CD4-positive, alpha-beta T cell treated with Interleukin-12 subunit alpha and Interleukin-12 subunit beta, for 1 hour (primary cell): ENCODE data around the gene FBRSL1.
A peak's percentile ranks its signal among the peaks of the same experiment; 100 is the strongest.
"Not testable (repeated sequence)": the region's sequence is repeated elsewhere in the genome, so short reads cannot be mapped to it uniquely, and the experiment has no call there.

ENCODE experiments used
- DNase-seq: peaks from one replicate; pipeline ENCODE4 v3.0.0-alpha.2; 2020

The FBRSL1 gene

GRCh38 chr12:132489602-132490266 is at the start of gene FBRSL1:
FBRSL1 (plus strand) TSS chr12:132490151.
- DNase-seq = peak; percentile 94

GRCh38 chr12:132440420-132440819 is 49.5 kb upstream of the FBRSL1 start:
- not testable (repeated sequence) for DNase-seq

DNA sequence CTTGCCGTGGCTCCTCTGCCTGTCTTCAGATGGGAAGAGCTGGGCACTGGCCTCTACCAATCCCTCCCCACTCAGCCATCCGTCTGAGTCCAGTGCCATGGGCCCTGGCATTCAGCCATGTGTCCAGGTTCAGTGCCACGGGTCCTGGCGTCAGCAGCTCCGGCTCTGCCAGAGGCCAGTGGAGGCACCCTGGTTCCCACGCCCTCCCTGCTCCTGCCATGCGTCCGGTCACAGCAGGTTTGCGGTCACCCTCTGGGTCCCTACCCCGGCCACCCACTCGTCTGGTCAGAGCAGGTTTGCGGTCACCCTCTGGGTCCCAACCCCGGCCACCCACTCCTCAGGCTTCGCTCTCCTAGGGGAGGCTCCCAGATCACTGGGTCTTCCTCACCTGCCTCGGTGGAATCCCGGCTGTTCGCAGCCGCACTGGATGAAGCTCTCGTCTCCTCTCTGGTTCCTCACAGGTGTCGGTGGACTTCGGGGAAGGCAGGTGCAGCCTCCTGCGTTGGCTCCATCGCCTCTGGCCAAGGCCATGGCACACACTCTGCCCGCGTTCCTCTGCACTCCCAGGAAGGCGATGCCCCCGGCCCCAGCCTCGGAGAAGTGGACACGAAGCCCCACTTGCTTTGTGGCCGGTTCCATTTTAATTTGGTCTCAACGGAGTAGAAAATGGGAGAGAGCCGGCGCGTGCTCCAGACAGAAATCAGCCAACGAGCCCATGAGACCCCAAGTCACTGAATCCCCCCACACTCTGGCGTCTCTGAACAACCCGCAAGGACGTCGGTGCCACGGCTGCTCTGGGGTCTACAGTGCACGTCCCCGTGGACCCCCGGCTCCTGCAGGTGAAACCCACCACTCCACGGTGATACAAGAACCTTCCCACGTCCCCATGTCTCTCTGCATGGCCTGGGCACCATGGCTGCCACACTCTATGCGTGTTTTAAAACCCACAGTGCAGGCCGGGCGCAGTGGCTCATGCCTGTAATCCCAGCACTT is 47.8 kb upstream of the FBRSL1 start:
- no peak for DNase-seq

DNA sequence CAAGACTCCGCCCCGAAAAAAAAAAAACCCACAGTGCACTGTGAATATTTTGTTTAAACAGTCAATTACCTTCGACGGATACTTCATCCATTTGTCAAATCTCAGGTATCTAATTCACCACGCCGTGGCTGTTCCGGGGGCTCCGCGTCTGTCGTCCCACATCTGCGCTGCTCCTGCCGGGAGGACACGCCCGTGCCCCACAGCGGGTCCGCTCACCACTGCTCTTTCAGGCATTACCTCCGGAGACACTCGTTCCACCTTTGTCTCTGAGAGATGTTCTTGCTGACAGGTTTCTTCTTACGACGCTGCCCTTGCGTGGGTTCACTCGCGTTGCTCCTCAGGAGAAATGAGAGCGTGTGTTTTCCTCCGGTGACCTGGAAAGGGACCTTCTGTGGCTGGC is 46.9 kb upstream of the FBRSL1 start:
- DNase-seq = no peak

- no peak for DNase-seq
Measured at GRCh38 chr12:132444283-132444682, 45.7 kb upstream of the FBRSL1 start.

DNA sequence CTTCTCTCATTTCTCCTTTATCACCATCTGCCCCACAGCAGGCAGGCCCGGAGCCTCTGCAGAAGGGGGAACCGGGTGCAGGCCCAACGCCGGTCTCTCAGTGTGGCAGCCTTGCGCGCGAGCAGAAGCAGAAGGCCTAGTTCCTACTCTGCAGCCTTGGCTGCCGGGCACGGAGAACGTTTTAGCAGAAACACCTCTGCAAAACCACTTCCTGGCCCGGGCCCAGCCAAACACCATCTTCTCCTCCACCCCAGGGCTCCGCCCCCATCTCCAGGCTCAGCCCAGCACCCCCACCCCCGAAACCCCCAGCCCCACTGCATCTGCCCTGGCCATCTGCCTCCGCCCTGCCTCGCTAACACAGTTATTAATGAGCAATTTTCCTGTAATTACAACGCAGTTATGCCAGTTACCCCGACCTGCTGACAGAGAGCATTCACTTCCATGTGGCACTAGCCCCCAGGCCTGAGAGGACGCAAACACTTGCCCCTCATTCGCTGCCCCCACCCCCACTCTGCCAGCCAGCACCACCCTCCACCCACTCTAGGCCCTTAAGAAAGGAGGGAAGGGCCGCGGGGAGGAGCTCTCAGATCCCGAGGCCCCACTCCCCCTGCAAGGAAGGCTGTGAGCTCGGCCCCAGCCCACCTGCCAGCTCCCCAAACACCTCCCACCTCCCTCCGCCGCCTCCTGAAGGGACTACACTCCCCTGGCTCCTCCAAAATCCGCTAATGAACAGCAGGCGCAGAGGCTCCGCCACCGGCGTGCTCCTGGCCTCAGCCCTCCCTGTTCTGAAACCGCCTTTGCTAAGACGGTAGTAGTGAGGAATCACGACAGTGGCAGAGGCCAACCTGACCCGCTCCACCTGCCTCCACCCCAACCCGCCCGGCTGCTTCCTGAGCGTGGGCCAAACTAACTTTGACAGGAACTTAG is 44.7 kb upstream of the FBRSL1 start:
- DNase-seq = peak; percentile 85

DNA sequence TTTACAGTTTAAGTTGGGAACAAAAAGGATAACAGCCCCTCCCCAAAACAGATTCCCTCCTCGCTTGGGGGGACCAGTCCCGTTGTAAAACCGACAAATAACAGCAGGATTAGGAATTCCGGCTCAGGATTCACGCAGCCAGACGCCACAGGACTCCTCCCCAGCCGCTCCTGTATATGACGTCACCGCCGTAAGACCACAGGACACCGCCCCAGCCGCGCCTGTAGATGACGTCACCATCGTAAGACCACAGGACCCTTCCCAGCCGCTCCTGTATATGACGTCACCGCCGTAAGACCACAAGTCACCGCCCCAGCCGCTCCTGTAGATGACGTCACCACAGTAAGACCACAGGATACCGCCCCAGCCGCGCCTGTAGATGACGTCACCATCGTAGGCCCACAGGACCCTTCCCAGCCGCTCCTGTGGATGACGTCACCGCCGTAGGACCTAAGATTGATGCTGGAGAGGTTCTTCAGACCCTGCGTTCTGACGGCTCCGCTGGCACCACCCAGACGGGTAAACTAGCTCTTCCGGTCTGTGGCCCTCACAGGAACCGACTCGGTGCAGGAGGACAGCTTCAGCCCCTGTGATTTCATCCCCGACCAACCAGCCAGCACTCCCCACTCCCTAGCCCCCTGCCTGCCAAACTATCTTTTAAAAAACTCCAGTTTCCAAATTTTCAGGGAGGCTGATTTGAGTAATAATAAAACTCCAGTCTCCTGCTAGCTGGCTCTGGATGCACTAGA is 43.9 kb upstream of the FBRSL1 start:
- peak; percentile 82 for DNase-seq

DNA sequence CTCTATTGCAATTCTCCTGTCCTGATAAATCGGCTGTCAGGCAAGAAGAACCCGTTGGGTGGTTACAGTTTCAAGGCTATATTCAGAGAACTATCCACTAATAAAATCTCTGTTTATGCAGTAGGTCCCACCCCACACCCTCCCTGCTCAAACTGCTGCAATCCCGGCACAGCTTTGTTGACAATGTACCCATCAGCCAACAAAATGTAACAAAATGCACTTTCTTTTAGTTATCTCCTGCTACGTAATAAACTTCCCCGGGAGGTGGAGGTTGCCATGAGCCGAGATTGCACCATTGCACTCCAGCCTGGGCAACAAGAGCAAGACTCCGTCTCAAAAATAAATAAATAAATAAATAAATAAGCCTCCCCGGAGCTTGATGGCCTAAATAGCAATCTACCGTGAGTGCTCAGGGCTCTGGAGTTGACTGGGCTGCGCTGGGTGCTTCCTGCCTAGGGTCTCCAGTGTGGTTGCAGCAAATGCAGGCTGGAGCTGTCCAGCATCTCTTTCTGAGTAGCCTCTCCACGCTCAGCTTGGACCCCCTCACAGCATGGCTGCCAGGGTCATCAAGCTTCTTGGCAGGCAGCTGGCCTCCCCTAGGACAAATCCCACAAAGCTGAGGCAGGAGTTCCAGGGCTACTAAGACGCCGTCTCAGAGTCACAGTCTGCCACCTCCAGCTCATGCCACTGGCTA is 43.2 kb upstream of the FBRSL1 start:
- no peak for DNase-seq

- DNase-seq = no peak
Measured at GRCh38 chr12:132447327-132447720, 42.6 kb upstream of the FBRSL1 start.

GRCh38 chr12:132447731-132448462 is 42.1 kb upstream of the FBRSL1 start:
- DNase-seq = no peak

GRCh38 chr12:132448463-132448820 is 41.5 kb upstream of the FBRSL1 start:
- DNase-seq = no peak

GRCh38 chr12:132449565-132450417 is 40.2 kb upstream of the FBRSL1 start:
- DNase-seq = peak; percentile 32

DNA sequence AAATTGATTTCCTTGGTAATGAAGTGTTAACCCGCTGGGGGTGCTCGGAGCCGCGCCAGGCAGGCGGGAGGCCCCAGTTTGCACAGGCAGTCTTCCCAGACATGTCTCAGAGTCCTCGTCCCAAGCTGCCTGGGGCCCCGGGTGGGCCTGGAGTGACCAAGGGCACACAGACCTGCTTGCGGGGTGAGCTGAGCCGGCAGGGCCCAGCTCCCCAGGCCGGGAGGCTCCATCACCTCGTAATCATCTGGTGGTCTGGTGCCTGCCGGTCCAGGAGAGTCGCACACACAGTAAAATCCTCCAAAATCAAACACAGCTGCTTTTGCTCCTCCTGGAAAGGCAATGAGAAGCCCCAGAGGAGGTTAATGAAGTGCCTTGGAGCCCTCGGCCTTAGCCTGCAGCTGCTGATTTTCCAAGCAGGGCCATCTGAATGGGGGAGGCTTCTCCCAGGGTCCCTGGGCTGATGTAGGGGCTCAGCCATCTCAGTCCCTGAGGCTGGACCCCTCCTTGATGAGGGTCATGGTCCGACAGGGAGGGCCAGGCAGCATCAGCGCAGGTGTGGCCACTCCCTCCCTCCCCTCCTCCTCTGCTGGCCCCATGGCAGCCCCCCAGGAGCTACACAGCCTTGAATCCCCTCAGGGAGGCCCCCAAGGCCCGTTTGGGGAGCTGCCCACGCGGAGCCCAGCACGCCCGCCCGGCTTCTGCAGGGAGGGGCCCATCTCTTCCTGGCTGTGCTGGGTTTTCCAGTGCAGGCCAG is 39.4 kb upstream of the FBRSL1 start:
- no peak for DNase-seq

- DNase-seq = no peak
Measured at GRCh38 chr12:132451172-132451835, 38.6 kb upstream of the FBRSL1 start.

- DNase-seq = no peak
Measured at GRCh38 chr12:132451836-132452195, 38.1 kb upstream of the FBRSL1 start.

DNA sequence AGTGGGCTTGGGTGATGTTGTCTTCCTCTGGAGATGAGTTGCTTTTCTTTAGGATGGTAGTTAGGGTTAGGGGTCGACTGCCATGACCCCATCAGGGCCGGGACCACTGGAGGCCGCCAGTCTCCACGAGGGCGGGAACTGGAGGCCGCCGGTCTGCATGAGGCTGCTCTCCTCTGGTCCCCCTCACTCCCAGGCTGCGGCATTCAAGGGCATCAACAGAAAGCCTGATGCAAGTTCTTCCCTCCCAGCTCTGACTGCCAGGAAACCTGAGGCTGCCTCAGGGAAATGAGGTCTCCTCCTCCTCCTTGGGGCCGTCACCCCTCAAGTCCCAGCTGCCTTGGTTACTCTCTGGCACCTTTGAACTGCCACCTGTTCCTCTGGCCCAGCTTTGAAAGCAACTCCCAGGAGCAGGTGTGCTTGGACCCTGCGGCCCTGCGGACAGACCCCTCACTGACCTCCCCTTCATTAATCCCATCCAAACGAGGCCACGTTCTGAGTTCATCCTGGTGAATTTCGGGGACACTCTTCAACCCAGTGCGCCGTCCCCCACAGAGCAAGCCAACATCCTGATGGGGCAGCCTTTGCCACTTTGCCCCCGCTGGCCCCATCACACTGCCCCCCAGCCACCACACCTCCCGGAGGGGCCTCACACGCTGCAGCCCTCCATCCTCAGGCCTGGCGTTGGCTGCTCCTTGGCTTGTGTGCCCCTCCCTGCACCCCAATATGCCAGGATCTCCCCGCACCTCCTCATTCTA is 37.2 kb upstream of the FBRSL1 start:
- DNase-seq = no peak

- no peak for DNase-seq
Measured at GRCh38 chr12:132453361-132454192, 36.4 kb upstream of the FBRSL1 start.
